Endothelial cell of coronary artery (primary cell): ENCODE results near the gene GMCL2. TPM values are rescaled to one million over a fixed set of nuclear protein-coding genes. Genes with fewer than 3 reads are reported as not detected.

Source experiments
- total RNA-seq: library from RNA; depleted of rRNA; stranded (reverse); fragments of >200 nt; gene quantifications from 2 replicates; pipeline ENCODE4 v1.2.3, GENCODE V29; 2014

The GMCL2 gene
- not detected in 2 replicates for total RNA-seq

GRCh38 chr5:178187014-178187413, at the start of gene GMCL2:
Gene GMCL2, minus strand, starts transcription at chr5:178187371. Its CDS starts 72 bp downstream, at chr5:178187299.

GRCh38 chr5:178232124-178232919, 45.2 kb upstream of the GMCL2 start, which contains the start of gene PHYKPL:
Gene PHYKPL, minus strand, starts transcription at chr5:178232802. Its CDS starts 252 bp downstream, at chr5:178232550.

GRCh38 chr5:178204182-178204934, 17.2 kb upstream of the GMCL2 start, which contains the start of gene HNRNPAB:
Gene HNRNPAB, plus strand, starts transcription at chr5:178204533. Its CDS starts 305 bp downstream, at chr5:178204838.

GRCh38 chr5:178153530-178154340, 33.4 kb downstream of the GMCL2 start, which contains the start of gene NHP2:
Gene NHP2, minus strand, starts transcription at chr5:178153885. Its CDS starts 68 bp downstream, at chr5:178153817.

Other genes with a start within 250 kb of the GMCL2 start
- not detected in 2 replicates for gene PROP1, start 191.1 kb downstream of the GMCL2 start, total RNA-seq
- 19.8 and 22.8 TPM in 2 replicates for gene N4BP3, start 73.8 kb downstream of the GMCL2 start, total RNA-seq
- gene RMND5B, start 56.4 kb downstream of the GMCL2 start, total RNA-seq = 24.4 and 34.5 TPM in 2 replicates
- gene NHP2, start 33.5 kb downstream of the GMCL2 start, total RNA-seq = 132 and 195 TPM in 2 replicates
- gene HNRNPAB, start 17.2 kb upstream of the GMCL2 start, total RNA-seq = 80.3 and 84.0 TPM in 2 replicates
- 26.8 and 56.9 TPM in 2 replicates for gene PHYKPL, start 45.4 kb upstream of the GMCL2 start, total RNA-seq